ENCODE data around the gene IGFBP3. TPM values are rescaled to one million over a fixed set of nuclear protein-coding genes. Genes with fewer than 3 reads are reported as not detected.

IGFBP3 gene
- total RNA-seq, 1 experiment from 2014 or later: 237 TPM

- H2AFZ ChIP-seq: no peak overlapping the region
- H3F3A ChIP-seq (ENCODE audit: insufficient read depth, low read depth): peaks cover 8% of the 10 kb centered on the region; the same call in 1 of the 2 replicates
- H3K4me1 ChIP-seq (replicated peaks; ENCODE audit: insufficient read depth): peaks cover 21% of the 10 kb centered on the region
- H3K4me2 ChIP-seq: peak overlapping the region; percentile 15; the same call in 1 of the 2 replicates
- no peaks in the 10 kb centered on the region for H3K79me2 ChIP-seq (ENCODE audit: low read depth)
- CTCF ChIA-PET: no interaction called here
- no TSS peak for BruUV-seq (replicated peaks)
- peak overlapping the region; percentile 28; the same call in 1 of the 2 replicates for H3K27ac ChIP-seq
- H4K20me1 ChIP-seq (ENCODE audit: insufficient read depth): no peaks in the 10 kb centered on the region
- peak in 1 of 2 experiments; percentile 51 for DNase-seq
- no peaks in the 10 kb centered on the region for H3K36me3 ChIP-seq (ENCODE audit: low read depth)
- intact Hi-C loops (cut with micrococcal nuclease; ENCODE audit: unreplicated experiment): no loop called here
- H3K9me3 ChIP-seq (ENCODE audit: insufficient read depth, low read depth): no peaks in the 10 kb centered on the region
- TF ChIP-seq CTCF (conservative IDR thresholded peaks at IDR 0.05) (no peak), EZH2 (IDR thresholded peaks at IDR 0.05; ENCODE audit: low read depth) (no peak)
- no peak overlapping the region for H3K4me3 ChIP-seq
- POLR2A ChIA-PET (ENCODE audit: unreplicated experiment): interaction anchor here (0.7 kb wide), 1 partner anchor 109 kb away, joined by 3 read pairs; no protein-coding TSS in a partner anchor
- no peaks in the 10 kb centered on the region for H3K27me3 ChIP-seq (ENCODE audit: insufficient read depth, low read depth)
- H3K9me2 ChIP-seq (ENCODE audit: insufficient read depth): no peaks in the 10 kb centered on the region
These were observed 51.6 kb downstream of the IGFBP3 start for GRCh38 chr7:45869426-45869825.

GRCh38 chr7:45867471-45867870, 53.6 kb downstream of the IGFBP3 start:
- no peaks in the 10 kb centered on the region for H3K36me3 ChIP-seq (ENCODE audit: low read depth)
- H3F3A ChIP-seq (ENCODE audit: insufficient read depth, low read depth): 0 out of 2 replicates have a peak, but pooled peaks cover 5% of the 10 kb centered on the region
- H2AFZ ChIP-seq: no peak overlapping the region
- H3K9me3 ChIP-seq (ENCODE audit: insufficient read depth, low read depth): no peaks in the 10 kb centered on the region
- H3K27ac ChIP-seq: no peak overlapping the region
- H4K20me1 ChIP-seq (ENCODE audit: insufficient read depth): no peaks in the 10 kb centered on the region
- no peaks in the 10 kb centered on the region for H3K27me3 ChIP-seq (ENCODE audit: insufficient read depth, low read depth)
- peaks cover 18% of the 10 kb centered on the region for H3K4me1 ChIP-seq (replicated peaks; ENCODE audit: insufficient read depth)
- intact Hi-C loops (cut with micrococcal nuclease; ENCODE audit: unreplicated experiment): no loop called here
- no peaks in the 10 kb centered on the region for H3K9me2 ChIP-seq (ENCODE audit: insufficient read depth)
- no peaks in the 10 kb centered on the region for H3K79me2 ChIP-seq (ENCODE audit: low read depth)
- H3K4me3 ChIP-seq: no peak overlapping the region
- POLR2A ChIA-PET (ENCODE audit: unreplicated experiment): no interaction called here
- no peak overlapping the region for H3K4me2 ChIP-seq
- CTCF ChIA-PET: no interaction called here
- peak in 1 of 2 experiments; percentile 34 for DNase-seq
- no TSS peak for BruUV-seq (replicated peaks)
- TF ChIP-seq EZH2 (IDR thresholded peaks at IDR 0.05; ENCODE audit: low read depth): no peak
- TF ChIP-seq CTCF (conservative IDR thresholded peaks at IDR 0.05): no peak

GRCh38 chr7:45865594-45866410, 55.3 kb downstream of the IGFBP3 start:
- CTCF ChIA-PET: interaction anchor here (0.6 kb wide), 1 partner anchor 202 kb away, joined by 3 read pairs; no protein-coding TSS in a partner anchor
- Histone ChIP-seq H3F3A (ENCODE audit: insufficient read depth, low read depth) (0 out of 2 replicates have a peak, but pooled peaks cover 5% of the 10 kb centered on the region), H3K79me2 (ENCODE audit: low read depth) (no peaks in the 10 kb centered on the region), H3K27me3 (ENCODE audit: insufficient read depth, low read depth) (no peaks in the 10 kb centered on the region), H3K4me1 (replicated peaks; ENCODE audit: insufficient read depth) (peaks cover 18% of the 10 kb centered on the region), H3K27ac (no peak overlapping the region), H3K4me2 (no peak overlapping the region), H3K36me3 (ENCODE audit: low read depth) (no peaks in the 10 kb centered on the region), H2AFZ (no peak overlapping the region), H4K20me1 (ENCODE audit: insufficient read depth) (no peaks in the 10 kb centered on the region), H3K4me3 (no peak overlapping the region), H3K9me2 (ENCODE audit: insufficient read depth) (no peaks in the 10 kb centered on the region), H3K9me3 (ENCODE audit: insufficient read depth, low read depth) (no peaks in the 10 kb centered on the region)
- BruUV-seq (replicated peaks): no TSS peak
- DNase-seq: peak in 1 of 2 experiments; percentile 13
- POLR2A ChIA-PET (ENCODE audit: unreplicated experiment): no interaction called here
- intact Hi-C loops (cut with micrococcal nuclease; ENCODE audit: unreplicated experiment): no loop called here
- no peak for TF ChIP-seq EZH2 (IDR thresholded peaks at IDR 0.05; ENCODE audit: low read depth)
- TF ChIP-seq CTCF (conservative IDR thresholded peaks at IDR 0.05): no peak
